HEK293 (cell line): ENCODE results near the gene DRG1.

Source experiments
- CTCF ChIA-PET: fragments of 350-600 bp; formaldehyde crosslinking; extraction: SDS; loops from one replicate; lab custom pipeline; 2021; ENCODE audit warnings: antibody characterized with exemption; lab: Yijun Ruan, JAX
- POLR2A ChIA-PET: fragments of 300-600 bp; formaldehyde crosslinking; extraction: SDS; loops from one replicate; lab custom pipeline; 2020; ENCODE audit warnings: antibody characterized with exemption, inconsistent platforms; lab: Yijun Ruan, JAX
- H3K27ac ChIP-seq: fragments of 200-500 bp; sonication (Bioruptor generic); 2 replicates; pipeline ENCODE4 v1.5.1; 2014; ENCODE audit warnings: low read depth, low read length, control low read depth, inconsistent platforms; ENCODE audit errors: extremely low read depth
- H3K36me3 ChIP-seq, 2 experiments: fragments of 200-500 bp in 1 of 2; sonication (Bioruptor generic) in 1 of 2; 1 replicate in 1 of 2; 2 replicates in 1 of 2; pipeline ENCODE4 v1.5.1; 2014 to 2017; ENCODE audit warnings: inconsistent platforms in 2 of 2, low read length in 2 of 2; ENCODE audit not compliant: control insufficient read depth in 2 of 2, insufficient read depth in 1 of 2
- H3K4me1 ChIP-seq: fragments of 200-500 bp; sonication (Bioruptor generic); 2 replicates; pipeline ENCODE4 v1.5.1; 2014; ENCODE audit warnings: mild to moderate bottlenecking, low read length, inconsistent platforms; ENCODE audit not compliant: control insufficient read depth, insufficient read depth
- H3K4me3 ChIP-seq: 2 replicates; pipeline ENCODE4 v1.5.1; 2011; ENCODE audit warnings: low read depth, mild to moderate bottlenecking, control low read depth, low read length, moderate library complexity
- H3K9me3 ChIP-seq: fragments of 200-500 bp; sonication (Bioruptor generic); 2 replicates; pipeline ENCODE4 v1.5.1; 2014; ENCODE audit warnings: low read depth, low read length, inconsistent platforms; ENCODE audit not compliant: control insufficient read depth, insufficient read depth
- BCL6B ChIP-seq: fragments of 450-650 bp; formaldehyde crosslinking; IDR thresholded peaks from 2 replicates; pipeline ENCODE4 v1.5.1; 2017; ENCODE audit warnings: missing biosample characterization, missing genetic modification characterization
- KLF9 ChIP-seq: fragments of 450-650 bp; formaldehyde crosslinking; IDR thresholded peaks from 2 replicates; pipeline ENCODE4 v1.5.1; 2016; ENCODE audit warnings: missing biosample characterization, missing genetic modification characterization, low read depth
- PRDM10 ChIP-seq: fragments of 450-650 bp; formaldehyde crosslinking; IDR thresholded peaks from 2 replicates; pipeline ENCODE4 v1.5.1; 2016; ENCODE audit warnings: missing biosample characterization, missing genetic modification characterization
- SCRT1 ChIP-seq: fragments of 450-650 bp; formaldehyde crosslinking; IDR thresholded peaks from 2 replicates; pipeline ENCODE4 v1.5.1; 2016; ENCODE audit warnings: missing biosample characterization, missing genetic modification characterization, borderline replicate concordance
- SCRT2 ChIP-seq: fragments of 450-650 bp; formaldehyde crosslinking; IDR thresholded peaks from 2 replicates; pipeline ENCODE4 v1.5.1; 2016; ENCODE audit warnings: missing biosample characterization, missing genetic modification characterization
- ZBTB21 ChIP-seq: fragments of 450-650 bp; formaldehyde crosslinking; IDR thresholded peaks from 2 replicates; pipeline ENCODE4 v1.5.1; 2017; ENCODE audit warnings: missing biosample characterization, missing genetic modification characterization
- ZNF121 ChIP-seq: fragments of 450-650 bp; formaldehyde crosslinking; IDR thresholded peaks from 2 replicates; pipeline ENCODE4 v1.5.1; 2016; ENCODE audit warnings: missing biosample characterization, missing genetic modification characterization
- ZNF146 ChIP-seq: fragments of 450-650 bp; formaldehyde crosslinking; IDR thresholded peaks from 2 replicates; pipeline ENCODE4 v1.5.1; 2016; ENCODE audit warnings: missing biosample characterization, missing genetic modification characterization
- ZNF155 ChIP-seq: fragments of 450-650 bp; formaldehyde crosslinking; IDR thresholded peaks from 2 replicates; pipeline ENCODE4 v1.5.1; 2016; ENCODE audit warnings: missing biosample characterization, missing genetic modification characterization
- ZNF211 ChIP-seq: fragments of 450-650 bp; formaldehyde crosslinking; IDR thresholded peaks from 2 replicates; pipeline ENCODE4 v1.5.1; 2016; ENCODE audit warnings: low read depth, missing biosample characterization, missing genetic modification characterization
- ZNF239 ChIP-seq: fragments of 450-650 bp; formaldehyde crosslinking; IDR thresholded peaks from 2 replicates; pipeline ENCODE4 v1.5.1; 2016; ENCODE audit warnings: missing biosample characterization, missing genetic modification characterization
- ZNF449 ChIP-seq: fragments of 450-650 bp; formaldehyde crosslinking; IDR thresholded peaks from 2 replicates; pipeline ENCODE4 v1.5.1; 2017; ENCODE audit warnings: missing biosample characterization, mild to moderate bottlenecking, missing genetic modification characterization, moderate library complexity
- ZNF521 ChIP-seq: fragments of 450-650 bp; formaldehyde crosslinking; IDR thresholded peaks from 2 replicates; pipeline ENCODE4 v1.5.1; 2017; ENCODE audit warnings: missing biosample characterization, mild to moderate bottlenecking, missing genetic modification characterization

DRG1 gene

GRCh38 chr22:31440681-31441080 is 41.3 kb downstream of the DRG1 start:
- Histone ChIP-seq H3K9me3 (no peaks in the 10 kb centered on the region), H3K4me3 (no peak overlapping the region), H3K4me1 (no peaks in the 10 kb centered on the region), H3K36me3 (peaks cover 59 to 100% of the 10 kb centered on the region in 2 experiments), H3K27ac (no peak overlapping the region)
- ChIA-PET POLR2A (no interaction called here), CTCF (interaction anchor here (0.6 to 1.9 kb wide), 2 partner anchors 11 to 228 kb away, joined by 3 to 7 read pairs; no protein-coding TSS in a partner anchor)
- peak; percentile 83; the same call in 1 of the 2 replicates for TF ChIP-seq SCRT1 (tag by site-specific recombination)
- peak; percentile 93 for TF ChIP-seq SCRT2
- no peak for TF ChIP-seq ZNF121 (tag by site-specific recombination)

GRCh38 chr22:31441652-31442051 is 42.2 kb downstream of the DRG1 start:
- CTCF ChIA-PET = interaction anchor here (1.9 kb wide), 1 partner anchor 10 kb away, joined by 7 read pairs; no protein-coding TSS in a partner anchor
- Histone ChIP-seq H3K4me3 (no peak overlapping the region), H3K9me3 (no peaks in the 10 kb centered on the region), H3K27ac (no peak overlapping the region), H3K4me1 (no peaks in the 10 kb centered on the region), H3K36me3 (peaks cover 64 to 100% of the 10 kb centered on the region in 2 experiments)
- TF ChIP-seq ZNF155 (tag by site-specific recombination) (no peak), PRDM10 (tag by site-specific recombination) (no peak), BCL6B (tag by site-specific recombination) (no peak), SCRT2 (no peak), ZNF521 (no peak), KLF9 (tag by site-specific recombination) (no peak), SCRT1 (tag by site-specific recombination) (no peak), ZNF239 (tag by site-specific recombination) (no peak), ZNF449 (tag by site-specific recombination) (no peak), ZNF146 (tag by site-specific recombination) (no peak)
- POLR2A ChIA-PET = interaction anchor here (0.6 to 0.8 kb wide), 3 partner anchors 10 to 223 kb away, joined by 3 to 6 read pairs (median 5); no protein-coding TSS in a partner anchor

GRCh38 chr22:31442768-31443489 is 43.5 kb downstream of the DRG1 start:
- no peak overlapping the region for H3K27ac ChIP-seq
- H3K4me3 ChIP-seq = no peak overlapping the region
- peaks cover 65 to 100% of the 10 kb centered on the region in 2 experiments for H3K36me3 ChIP-seq
- no peaks in the 10 kb centered on the region for H3K4me1 ChIP-seq
- no peaks in the 10 kb centered on the region for H3K9me3 ChIP-seq
- TF ChIP-seq ZBTB21 (tag by site-specific recombination) (no peak), ZNF211 (no peak)
- POLR2A ChIA-PET = no interaction called here
- CTCF ChIA-PET = interaction anchor here (0.6 to 1.2 kb wide), 2 partner anchors 9 to 37 kb away, joined by 3 to 5 read pairs; no protein-coding TSS in a partner anchor
